GM19238 (cell line): ENCODE data around the gene TRAPPC3L.

Source experiments
- DNase-seq: peaks from one replicate; pipeline ENCODE4 v3.0.0; 2011; ENCODE audit warnings: low spot score; ENCODE audit not compliant: insufficient read length

TRAPPC3L gene

DNA sequence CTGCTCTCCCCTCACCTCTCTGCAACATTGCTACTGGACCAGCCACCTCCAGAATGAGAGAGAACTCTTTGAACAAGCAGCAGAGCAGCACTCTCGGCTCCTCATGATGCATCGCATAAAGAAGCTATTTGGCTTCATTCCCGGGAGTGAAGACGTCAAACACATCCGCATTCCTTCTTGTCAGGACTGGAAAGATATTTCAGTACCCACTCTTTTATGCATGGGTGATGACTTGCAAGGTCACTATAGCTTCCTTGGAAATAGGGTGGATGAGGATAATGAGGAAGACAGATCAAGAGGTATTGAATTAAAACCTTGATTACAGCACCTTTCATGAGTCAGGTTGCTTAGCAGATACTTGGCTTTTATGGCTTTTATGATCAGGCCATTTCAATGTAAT lies 12.4 kb upstream of the TRAPPC3L start:
- no peak for DNase-seq

DNA sequence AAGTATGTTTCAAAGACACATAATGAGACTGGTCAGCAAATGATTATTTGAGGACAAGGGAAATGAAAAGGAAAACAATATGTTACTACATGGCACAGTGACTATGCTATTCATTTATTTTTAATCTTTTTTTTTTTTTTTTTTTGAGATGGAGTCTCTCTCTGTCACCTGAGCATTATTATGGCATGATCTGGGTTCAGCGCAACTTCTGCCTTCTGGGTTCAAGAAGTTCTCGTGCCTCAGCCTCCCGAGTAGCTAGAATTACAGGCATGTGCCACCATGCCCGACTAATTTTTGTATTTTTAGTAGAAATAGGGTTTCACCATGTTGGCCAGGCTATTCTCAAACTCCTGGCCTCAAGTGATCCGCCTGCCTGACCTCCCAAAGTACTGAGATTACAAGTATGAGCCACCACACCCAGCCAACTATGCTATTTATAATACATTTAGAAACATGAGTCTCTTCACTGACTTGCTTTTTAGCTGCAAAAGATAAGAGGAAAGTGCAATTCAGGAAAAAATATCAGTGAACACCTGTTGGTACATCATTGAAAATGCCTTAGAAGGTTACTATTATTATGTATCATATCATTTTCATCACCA lies 11.4 kb upstream of the TRAPPC3L start:
- no peak for DNase-seq

DNA sequence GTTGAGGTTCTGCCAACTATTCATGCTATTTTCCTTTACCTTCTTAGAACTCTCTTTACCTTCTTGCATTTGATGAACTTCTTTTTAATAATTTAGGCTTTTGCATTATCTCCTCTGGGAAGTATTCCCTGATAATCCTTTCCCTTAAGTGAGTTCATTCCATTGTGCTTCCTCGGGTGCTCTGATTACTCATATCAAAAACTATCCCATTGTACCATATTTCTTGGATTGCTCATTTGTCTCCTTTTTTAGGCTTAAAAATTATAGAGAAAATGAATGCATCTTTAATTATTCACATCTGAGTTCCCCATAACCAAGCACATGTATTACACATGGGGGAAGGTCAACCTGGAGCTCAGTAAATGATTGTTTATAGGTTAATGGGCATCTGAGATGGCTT lies 10.6 kb upstream of the TRAPPC3L start:
- DNase-seq, result no peak

DNA sequence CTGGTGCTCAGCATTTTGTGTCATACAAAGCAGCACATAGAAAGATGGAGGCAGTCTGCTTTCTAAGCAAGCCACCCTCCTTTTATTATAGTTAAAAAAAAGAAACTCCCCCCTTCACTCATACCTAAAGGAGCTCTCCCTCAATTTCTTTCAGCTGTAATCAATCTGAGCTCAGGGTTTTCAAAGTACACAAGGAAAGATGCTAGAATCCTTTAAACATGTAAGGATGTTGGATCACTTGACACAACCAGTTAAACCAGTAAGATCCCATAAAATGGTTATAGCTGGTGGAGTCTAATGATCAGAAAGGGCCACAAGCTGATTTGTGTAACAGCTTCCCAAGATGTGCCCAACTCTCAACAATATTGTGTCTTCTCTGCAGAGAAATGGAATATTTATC lies 8.0 kb upstream of the TRAPPC3L start, which contains the start of gene CALHM4:
Gene CALHM4 (plus strand): TSS at position 301 of the 400 bp plus-strand sequence. CDS start 43 bp downstream, at position 344.
- no peak for DNase-seq

DNA sequence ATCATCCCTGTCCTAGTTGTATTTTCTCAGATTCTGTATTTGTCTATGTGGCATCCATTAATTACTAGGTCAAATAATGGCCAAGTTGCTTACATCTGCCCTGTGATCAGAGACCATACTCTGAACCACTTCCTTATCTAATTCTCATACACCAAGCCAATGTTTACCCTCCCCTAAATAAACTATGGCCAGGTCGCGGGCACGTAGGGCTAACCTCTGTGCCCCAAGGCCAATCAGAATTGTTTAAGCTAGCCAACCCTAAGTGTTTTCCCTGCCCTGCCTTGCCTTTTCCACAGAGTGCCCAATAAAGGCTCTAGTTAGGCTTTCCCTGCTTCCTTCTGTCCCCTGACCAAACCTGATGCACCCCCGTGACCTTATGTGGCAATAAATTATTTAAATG lies 5.3 kb upstream of the TRAPPC3L start:
- no peak for DNase-seq

DNA sequence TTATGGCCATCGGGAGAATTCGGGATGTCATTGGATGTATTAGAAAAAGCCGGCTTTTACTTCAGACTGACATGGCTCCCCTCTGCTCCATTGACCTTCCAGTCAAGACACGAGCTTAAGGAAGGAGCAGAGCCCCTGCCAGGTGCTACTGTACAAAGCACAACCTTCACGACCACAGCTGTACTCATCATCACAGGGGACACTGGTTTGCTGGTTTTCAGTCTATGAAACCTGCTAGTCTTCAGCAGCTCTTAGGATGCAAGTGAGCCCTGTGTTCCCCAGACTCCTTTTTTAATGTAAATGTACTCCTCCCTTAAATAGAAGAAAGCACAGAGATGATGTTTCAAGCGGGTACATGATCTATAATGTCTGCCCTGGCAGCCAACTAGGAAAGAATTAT lies 1.9 kb upstream of the TRAPPC3L start:
- no peak for DNase-seq

DNA sequence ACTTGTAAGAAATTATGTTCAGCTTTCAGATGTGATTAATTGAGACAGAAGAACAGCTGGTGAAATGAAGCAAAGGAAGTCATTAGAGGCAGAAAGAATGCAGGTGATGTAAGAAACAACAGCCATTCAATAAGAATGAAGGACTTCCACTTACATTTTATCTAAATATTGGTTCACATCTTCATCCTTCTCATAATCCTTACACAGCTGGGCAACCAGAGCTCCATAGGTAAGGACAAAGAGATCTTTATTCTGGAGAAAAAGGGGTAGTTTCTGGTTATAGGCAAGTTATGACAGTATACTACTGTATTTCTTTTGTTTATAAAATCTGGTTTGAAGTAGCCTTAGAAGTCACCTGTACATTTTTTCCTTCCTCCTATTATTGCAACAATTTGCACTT lies 2.3 kb downstream of the TRAPPC3L start:
- DNase-seq, result no peak

DNA sequence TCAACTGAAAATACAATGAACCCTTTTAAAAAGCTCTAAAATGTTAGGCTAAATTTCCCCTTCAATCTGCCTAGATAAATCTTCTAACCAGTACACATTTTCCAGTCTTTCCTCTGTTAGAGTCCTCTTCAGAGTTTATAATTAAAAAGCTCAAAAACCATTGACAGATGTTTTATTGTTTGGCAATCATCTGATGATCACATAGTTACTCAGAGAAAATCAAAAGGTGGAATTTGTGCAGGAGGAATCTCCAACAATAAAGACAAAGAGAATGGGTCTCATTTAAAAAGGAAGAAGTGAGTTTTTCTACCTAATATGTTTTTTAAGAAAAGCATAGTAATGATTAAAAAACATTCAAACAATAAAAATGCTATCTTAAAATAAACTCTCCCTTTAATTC lies 3.1 kb downstream of the TRAPPC3L start:
- DNase-seq, result no peak

DNA sequence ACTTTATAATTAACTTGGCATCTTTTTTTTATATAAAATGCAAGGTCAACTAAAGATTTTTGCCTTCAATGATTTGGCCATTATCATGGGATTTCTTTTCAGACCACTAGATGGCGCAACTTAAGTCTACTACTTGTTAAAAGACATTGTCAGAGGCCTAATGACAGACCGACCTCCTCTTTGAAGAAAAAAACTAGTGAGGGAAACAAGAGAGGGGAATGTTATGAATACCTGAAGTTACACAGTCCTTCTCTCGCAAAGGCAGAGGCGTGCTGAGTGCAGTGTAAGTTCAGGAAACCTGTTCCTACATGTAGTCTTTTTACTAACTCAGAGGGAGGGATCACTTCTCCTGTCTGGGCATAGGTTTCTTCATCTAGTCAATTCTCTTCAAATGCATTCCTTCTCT lies 9.3 kb downstream of the TRAPPC3L start:
- DNase-seq, result peak; percentile 7

DNA sequence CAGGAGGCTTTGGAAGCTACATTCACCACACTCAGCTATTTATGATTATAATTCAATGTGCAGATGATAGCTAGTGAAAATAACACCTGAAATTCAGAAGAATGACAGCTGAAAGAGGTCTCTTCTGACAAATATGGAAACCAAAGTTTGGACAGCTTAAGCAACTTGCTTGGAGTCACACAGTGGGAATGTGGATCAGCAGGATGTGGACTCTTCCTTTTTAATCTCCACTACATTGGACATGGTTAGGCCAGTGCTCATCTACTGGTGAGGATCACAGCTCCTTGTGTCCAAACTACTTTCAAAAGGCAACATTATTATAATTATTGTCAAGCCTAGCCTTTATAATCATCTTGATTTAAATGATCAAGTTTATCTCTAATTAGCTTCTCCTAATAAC lies 10.4 kb downstream of the TRAPPC3L start:
- DNase-seq, result no peak

DNA sequence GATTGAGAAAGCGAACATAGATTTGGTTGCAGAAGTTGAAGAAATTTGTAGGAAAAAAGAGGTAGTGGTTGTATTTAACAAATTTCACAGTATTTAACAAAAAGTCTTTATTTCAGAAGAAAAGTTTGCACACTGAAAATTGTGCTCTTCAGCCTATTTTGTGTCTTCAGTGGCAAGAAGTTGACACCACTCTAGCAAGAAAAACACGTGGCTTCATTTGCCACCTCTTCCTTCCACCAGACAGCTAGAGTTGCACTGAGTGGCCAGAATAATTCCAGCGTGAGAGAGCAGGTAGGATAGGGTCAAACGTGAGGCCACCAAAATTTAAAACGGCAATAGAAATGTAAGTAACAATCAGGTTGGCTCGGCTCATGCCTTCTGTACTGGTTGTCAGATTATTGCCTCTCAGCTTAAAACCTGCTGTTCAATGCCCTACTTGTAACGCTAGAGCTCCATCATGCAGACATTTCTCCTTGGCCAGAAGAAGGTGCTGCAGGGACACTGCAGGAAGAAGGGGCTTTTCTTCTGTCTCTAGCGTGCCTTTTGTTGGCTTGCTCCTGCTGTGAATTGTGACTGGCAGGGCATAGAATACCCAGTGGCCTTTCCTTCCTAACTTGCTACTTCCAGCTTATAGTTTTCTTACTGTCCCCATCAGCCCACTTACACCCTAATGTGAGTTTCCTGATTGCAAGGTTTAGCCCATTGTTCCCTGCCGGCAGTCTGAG lies 12.1 kb downstream of the TRAPPC3L start:
- DNase-seq, result no peak

DNA sequence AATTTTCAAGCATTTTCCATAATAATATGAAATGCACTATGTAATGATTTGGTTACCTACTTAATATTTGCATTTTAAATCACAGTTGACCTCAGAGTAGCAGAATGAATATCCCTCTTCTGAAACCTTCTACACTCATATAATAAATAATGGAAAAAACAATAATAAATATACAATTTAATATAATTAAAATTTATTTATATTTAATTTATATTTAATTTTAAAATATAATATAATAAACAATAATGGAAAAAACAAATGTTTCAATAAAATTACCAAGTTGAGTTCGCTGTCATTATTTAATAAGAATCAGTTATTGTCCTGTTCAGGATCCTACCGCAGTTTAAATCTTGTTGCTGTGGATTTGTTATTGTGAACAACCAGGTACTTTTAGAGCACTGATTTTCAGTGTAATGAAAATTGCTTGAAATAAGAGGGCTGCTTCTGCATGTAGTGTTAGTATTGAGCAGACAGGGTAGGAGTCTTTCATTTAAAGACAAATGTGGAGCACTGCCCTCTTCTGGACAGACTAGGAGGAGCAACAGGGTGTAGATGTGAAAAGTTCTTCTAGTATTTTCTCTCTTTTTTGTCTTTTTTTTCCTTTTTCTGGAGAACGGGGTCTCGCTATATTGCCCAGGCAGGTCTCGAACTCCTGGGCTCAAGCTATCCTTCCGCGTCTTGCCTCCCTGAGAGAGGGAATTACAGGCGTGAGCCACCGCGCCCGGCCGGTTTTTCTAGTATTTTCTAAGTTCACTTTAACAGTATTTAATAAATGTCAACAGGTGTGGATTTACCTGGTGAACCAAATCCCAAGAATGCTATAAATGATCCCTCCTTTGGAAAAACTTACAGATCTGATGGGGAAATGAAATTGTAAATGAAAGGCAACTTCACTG lies 13.6 kb downstream of the TRAPPC3L start:
- DNase-seq, result peak; percentile 24

DNA sequence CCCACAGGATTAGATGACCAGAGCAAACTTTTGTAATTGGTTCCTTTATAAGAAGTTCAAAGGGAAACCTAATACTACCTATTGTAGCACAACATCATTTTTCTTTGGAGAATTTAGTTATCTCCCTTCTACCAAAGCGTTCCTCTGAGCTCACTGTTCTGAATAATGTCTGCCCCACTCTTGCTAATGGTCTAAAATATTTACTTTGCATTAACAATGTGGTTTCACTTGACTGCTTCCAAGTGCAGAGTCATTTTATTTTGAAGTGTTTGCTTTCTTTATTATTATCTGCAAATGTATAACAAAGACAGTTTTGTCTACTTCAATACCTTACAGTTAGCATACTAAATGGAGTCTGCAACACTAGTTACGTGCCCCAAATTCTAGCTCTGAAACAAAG lies 15.0 kb downstream of the TRAPPC3L start:
- no peak for DNase-seq

DNA sequence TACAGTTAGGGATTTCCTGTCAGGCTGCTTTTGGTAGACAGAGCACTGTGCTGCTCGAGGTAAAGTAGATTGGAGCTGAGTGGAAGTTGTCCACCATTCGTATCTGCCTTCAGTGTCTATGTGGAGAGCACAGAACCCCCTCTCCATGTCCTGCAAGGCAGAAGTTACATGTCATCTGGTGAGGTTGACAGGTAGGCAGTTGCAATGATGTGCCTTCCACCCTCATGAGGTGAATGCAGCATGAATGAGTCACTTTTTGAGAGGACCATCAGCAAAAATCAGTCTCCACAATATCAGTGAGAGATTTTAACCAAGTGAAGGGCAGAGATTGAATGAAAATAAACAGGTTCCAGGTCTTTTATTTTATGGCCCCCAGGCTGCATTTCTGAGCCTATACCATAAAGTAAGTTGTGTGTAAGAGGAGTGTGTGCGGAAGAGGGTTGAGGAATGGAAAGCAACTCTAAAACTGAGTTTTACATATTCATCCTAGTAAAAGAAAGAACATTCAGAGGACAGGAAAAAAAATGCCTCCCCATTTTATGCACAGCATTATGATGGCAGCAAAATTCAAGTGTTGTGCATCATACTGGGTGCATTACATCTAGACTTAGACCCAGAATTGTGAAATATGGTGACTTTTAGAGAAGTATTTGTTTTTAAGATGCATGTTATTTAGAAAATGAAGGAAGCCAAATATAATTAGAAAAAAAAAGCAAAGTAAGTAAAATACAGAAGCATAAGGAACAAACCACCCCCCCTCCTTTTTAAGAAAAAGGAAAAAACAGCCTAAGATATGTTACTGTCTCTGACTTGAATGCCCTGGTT lies 15.8 kb downstream of the TRAPPC3L start:
- DNase-seq, result no peak

DNA sequence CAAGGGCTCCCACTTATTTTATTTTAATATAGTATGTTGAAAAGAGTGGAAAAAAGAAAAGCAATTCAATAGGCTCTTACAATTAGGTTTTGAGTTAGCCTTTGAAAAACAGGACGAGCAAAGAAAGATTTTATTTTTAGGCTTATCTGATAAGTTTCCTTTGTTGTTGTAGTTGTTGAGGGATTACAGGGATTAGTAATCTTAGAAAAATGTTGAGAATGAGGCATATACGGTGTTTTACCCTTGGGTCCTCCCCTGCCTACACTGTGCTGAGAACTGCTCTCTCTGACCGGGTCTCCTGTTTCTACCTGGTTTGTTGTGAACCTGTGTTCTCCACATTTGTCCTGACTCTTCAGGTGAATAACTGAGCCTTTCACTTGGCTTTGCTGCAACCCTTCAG lies 16.7 kb downstream of the TRAPPC3L start:
- no peak for DNase-seq

DNA sequence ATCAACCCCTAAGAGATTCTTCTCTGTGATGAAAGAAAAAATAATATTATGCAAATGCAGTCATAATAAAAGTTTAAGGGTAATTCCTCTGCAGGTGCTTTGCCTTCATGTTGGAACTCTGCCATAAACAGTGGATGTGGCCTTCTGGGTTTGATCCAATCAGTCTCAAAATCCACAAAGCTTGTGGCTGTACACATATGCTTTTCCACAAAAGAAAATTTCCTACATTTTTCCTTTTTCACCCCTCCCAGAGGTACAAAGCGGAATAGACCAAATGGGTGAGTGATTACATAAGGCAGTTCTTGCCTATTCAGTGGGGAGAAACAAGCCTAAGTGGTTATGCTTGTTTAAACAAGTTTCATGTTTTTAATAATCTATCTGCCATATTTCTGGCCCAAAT lies 17.4 kb downstream of the TRAPPC3L start:
- no peak for DNase-seq

DNA sequence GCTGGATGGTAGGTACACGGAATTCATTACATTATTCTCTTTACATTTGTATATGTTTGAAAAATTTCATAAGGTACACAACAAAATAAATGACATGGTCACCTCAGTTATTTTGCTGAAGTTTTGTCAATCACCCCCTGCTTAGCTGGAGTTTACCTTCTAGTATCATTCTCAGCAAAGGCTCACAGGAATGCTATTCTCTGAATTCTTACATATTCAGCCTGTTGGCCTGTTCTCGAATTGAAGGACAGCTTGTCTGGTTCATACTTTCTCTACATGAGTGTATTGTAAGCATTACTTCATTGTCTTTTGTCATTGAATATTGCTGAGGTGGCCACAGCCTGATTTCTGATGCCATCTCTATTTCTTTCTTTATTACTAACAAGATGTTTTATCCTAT lies 21.2 kb downstream of the TRAPPC3L start:
- DNase-seq, result no peak

DNA sequence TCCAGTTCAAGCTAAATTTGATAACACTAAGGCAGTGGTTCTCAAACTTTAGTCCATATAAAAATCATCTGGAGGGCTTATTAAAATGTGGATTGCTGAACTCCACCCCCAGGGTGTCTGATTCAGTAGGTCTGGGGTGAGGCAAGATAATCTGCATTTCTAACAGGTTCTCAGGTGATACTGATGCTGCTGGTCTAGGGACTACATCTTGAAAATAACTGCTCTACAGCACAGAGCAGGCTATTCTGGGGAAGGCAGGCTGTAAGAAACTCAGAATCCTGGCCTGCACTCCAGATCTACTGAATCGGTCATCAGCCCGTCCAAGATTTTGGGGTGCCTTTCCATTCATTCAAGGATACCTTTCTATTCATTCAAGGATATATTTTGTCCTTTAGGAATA lies 22.6 kb downstream of the TRAPPC3L start:
- DNase-seq, result no peak

DNA sequence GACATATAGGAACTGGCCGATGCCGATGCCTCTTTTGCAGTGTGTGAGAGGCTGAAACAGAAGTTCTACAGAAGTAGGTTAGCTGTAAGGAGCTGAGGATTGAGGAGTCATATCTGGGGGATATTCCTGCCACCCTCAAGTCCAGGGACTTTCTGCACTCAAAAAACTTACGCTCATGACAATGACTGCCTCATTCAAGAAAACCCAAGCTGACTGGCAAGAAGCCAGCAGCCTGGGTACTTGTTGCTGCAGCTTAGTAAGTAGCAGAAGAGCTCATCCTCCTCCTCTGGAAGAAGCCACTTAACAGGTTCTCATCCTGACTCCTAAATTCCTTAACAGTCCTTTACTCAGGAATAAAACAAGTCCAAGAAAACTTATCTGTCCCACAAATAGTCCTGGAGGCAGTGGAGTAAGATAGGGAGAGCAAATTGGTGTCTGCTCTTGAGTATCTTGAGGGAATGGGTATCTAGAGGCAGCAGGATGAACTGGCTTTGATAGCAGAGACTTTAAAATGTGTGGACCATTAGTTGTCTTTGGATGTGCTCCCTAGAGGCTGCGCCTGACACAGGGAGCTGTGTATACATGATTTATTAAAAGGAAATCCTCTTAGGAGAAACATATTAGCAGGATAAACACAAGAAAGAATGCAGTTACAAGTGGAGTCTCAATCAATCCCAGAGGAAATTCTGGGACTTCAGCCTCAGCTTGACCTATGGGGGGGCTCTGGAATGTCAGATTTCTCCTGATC lies 26.7 kb downstream of the TRAPPC3L start:
- DNase-seq, result no peak

DNA sequence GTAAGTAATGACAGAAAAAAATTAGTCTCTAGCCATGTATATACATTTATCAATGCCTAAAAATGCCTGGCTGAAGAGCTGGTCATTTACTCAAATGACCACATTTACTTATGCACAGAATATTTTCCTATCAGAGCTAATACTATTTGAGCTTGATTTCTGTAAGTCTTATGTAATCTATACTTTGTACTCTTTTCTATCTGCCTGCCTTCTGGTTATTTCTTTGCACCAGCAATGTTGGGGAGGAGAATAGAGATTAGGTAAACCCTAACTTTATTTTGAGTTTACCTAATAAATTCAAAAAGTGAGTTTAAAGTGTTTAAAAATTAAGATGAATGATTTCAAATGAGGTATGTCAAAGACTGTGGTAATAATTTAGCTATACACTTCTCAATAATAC lies 30.3 kb downstream of the TRAPPC3L start:
- no peak for DNase-seq

DNA sequence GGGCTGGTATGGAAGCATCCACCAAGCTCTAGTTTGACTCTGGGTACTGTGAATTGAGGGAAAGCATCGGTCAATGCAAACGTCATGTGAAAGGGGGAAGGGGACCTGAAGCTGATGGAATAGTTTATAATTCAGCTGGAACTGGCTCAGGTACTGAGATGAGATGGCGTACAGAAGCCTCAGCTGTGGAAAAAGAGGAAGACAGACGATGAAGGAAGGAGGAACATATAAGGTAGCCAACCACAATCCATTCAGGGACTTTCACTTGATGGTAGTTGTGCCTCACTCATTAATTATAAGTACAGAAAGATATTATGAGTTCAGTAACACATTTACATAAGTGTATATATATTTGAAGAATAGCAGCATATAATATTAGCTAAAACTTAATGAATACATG lies 31.4 kb downstream of the TRAPPC3L start:
- DNase-seq, result no peak
